ENCODE data around the gene ACOXL.
A peak's percentile ranks its signal among the peaks of the same experiment; 100 is the strongest.

ACOXL gene

DNA sequence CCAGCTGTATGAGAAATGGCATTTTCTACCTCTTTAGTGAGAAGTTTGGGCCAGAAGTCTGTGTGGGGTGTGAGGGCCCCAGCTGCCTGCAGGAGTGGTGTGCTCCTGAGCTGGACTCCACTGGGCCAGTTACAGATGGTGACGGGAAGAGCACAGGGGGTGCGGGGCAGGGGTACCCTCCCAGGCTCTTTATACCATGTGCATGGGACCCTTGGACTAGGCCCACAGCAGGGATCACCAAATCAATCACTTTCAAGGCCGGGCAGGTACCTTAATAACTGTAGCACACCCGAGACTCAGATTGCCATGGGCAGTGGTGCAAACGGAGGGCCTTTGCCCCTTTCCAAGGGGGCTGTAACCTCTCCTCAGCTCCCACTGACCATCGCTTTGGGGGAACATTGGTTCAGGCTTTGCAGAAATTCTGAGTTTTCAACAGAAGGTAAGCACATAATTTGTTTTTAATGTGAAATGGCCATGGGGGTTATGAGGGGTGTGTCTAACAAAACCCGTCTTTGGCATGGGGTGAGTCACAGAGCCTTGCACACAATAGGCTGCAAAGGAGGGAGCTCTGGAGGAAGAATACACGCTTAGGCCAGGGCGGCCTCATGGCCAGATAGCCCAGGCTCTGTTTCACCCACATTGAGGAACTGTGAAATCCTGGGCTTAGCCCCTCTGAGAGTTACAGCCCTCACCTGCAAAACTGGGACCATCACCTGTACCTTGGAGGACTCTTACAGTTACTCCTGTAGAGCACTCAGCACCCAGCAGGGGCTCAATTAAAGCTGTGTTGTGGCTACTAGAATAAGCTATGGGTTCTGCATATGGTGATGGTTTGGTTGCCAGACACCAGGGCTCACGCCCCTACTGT lies 247.3 kb downstream of the ACOXL start:
- DNase-seq: no peak

DNA sequence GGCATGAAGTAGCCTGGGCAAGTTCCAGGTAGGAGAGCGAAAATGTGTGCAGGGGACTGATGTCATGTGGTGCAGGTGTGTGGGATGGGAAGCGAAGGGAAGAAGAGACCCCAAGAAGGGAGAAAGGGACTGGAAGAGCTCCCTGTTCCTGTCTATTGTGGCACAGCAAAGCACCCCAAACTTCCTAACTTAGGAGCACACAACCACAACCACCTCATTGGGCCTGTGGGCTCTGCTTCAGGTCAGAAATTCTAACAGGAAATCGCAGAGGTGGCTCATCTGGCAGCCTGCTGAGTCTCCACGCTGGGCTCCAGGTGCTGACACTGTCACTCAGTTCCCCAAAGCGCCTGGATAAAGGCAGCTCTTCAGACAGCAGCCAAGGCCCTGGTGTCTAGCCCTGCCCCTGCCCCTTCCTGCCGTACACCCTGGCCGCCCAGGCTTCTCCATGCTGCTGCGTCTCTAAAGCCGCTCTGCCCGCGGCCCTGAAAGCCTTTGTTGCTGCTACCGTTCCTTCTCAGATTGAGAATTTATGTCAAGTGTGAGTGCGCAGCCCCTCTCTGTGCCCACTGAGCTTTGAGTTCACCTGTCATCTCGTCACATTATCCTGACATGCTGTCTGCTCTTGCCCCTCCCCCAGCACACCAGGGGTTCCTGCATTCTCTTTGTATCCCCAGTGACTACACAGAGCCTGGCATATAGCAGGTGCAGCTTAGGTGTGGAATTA lies 248.1 kb downstream of the ACOXL start:
- DNase-seq: no peak

GRCh38 chr2:110983133-110983532 lies 250.8 kb downstream of the ACOXL start:
- no peak for DNase-seq

- DNase-seq: no peak
These were observed 252.5 kb downstream of the ACOXL start for GRCh38 chr2:110984694-110985490.

GRCh38 chr2:110990440-110990839 lies 258.1 kb downstream of the ACOXL start:
- DNase-seq: no peak

DNA sequence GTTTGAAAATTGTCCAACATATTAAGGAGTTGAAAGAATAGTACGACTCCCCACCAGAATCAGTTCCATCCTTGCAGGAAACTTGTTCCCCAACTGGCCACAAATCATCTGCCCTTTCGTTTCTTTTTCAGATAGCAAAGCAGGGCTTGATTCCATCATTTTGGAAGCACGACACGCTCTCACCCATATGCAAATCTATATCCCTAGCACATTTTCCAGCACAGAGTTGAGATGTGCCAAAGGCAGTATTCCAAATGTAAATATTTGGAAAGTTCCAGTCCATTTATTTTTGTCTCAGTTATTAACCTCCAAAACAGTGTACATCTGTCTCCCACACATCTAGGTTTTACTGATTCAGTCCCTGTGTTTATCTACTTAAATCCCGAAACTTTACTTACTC lies 259.5 kb downstream of the ACOXL start:
- no peak for DNase-seq

DNA sequence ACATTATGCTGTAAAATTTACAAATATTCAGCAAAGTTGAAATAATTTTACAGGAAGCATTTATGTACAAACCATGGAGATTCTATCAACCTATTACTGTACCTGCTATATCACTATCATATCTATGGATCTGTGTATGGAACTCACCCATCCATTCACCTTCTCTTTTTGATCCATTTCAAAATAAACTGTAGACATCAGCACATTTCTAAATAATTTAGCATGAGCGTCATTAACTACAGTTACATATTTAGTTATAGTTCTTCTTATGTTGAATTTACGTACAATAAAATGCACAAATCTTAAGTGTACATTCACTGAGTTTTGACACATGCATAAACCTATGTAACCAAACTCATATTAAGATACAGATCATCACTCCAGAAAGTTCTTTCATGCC lies 260.5 kb downstream of the ACOXL start:
- DNase-seq: no peak

- peak; percentile 21 to 44 for DNase-seq
These were observed 261.3 kb downstream of the ACOXL start for GRCh38 chr2:110993557-110994231.

DNA sequence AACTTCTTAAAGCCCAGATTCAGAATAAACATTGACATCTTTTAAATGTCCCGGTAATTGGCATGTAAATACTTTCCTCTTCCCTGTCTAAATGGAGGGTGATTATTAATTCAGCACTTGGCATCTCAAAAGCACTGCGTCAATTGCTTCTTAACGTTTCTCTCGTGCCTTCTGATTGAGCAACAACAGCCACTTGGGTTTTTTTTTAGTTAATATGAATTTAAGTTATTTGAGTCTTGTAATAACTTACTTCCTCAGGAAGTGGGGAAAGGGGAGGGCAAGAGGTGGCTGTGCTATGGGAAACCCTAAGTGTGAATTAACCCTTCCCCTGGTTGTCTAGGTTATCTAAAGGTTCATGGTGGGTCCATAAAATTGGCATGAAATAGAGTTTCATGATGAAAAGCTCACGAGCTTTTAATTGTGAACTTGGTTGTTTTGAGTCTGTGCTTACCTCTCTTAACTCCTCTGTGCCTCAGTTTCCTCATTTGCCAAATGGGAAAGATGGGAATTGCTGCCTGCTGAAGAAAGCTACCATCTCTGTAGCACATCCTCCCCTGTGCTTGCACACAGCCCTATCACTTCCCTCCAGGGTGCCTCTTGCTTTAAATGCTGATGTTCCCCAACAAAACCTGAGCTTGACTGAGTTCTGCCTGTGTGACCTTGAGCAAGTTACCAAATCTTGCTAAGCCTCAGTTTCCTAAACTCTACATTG lies 262.0 kb downstream of the ACOXL start:
- peak; percentile 22 to 33 for DNase-seq

DNA sequence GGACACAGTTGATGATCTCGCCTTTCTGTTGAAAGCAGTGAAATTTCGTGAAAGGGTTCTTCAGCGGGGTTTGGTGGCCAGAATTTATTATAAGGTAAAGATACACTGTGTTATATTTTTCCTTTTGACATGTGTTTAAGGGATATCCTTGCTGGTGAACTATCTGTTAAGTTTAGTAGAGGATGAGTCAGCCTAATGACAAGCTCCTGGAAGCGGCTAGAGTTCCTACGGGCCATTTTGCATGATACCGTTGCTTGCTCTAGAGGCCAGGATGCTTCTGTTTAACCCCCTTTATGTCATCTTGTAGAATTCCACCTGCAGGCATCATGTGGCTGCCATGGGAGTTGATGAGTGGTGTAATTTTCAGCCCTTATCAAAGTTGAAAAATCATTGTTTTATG lies 263.5 kb downstream of the ACOXL start:
- no peak for DNase-seq

GRCh38 chr2:110997331-110998045 lies 265.1 kb downstream of the ACOXL start:
- no peak for DNase-seq

DNA sequence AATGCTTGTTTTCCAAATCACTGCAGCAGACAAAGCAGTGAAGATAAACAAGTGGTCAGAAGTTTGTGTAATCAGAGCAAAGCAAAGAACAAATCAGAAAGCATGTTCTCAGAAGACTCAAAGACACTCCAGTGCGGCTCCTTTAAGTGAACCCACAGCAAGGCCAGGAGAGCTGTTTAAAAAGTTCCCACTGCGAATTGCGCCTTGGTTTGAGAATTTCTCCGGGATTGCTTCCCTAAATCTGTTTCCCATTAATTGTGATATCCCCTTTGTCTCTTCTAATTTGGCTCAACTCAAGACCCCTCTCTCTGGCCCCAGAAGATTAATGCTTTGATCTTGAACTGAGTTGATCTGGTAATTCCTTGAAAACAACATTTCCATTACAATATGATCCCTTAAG lies 265.9 kb downstream of the ACOXL start:
- DNase-seq: no peak

DNA sequence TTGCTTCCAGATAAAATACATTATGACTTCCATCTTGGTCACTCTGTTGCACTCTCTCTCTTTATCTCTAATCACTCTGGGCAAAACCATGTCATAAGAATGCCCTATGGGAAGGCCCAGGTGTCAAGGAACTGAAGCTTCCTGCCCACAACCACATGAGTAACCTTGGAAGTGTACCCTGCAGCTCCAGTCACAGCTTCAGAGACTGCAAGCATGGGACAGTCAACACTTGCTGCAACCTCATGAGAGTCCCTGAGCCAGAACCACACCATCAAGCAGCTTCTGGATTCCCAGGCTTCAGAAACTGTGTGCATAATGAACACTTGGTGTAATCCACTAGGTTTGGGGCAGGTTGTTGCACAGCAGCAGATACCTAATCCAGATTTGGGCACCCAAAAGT lies 267.3 kb downstream of the ACOXL start:
- DNase-seq: no peak

DNA sequence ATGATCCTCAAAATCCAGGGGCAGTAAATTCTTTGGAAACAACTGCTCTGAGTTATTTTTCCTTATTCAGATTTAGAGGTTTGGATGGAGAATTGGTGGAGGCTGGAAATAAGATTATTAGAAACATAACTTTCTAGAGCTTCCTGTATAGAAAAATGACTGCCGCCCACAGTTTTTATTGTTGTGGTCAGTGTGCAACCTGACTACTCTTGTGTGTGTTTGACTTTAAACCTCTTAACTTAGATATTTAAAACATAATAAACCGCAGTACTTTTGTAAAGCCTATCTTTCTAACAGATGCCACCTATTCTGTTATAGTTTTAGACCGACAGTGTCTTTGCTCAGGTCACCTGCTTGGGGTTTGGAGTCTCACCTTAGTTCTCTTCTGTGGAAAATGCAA lies 272.9 kb downstream of the ACOXL start:
- DNase-seq: no peak

GRCh38 chr2:111005821-111006220 lies 273.4 kb downstream of the ACOXL start:
- DNase-seq: no peak

DNA sequence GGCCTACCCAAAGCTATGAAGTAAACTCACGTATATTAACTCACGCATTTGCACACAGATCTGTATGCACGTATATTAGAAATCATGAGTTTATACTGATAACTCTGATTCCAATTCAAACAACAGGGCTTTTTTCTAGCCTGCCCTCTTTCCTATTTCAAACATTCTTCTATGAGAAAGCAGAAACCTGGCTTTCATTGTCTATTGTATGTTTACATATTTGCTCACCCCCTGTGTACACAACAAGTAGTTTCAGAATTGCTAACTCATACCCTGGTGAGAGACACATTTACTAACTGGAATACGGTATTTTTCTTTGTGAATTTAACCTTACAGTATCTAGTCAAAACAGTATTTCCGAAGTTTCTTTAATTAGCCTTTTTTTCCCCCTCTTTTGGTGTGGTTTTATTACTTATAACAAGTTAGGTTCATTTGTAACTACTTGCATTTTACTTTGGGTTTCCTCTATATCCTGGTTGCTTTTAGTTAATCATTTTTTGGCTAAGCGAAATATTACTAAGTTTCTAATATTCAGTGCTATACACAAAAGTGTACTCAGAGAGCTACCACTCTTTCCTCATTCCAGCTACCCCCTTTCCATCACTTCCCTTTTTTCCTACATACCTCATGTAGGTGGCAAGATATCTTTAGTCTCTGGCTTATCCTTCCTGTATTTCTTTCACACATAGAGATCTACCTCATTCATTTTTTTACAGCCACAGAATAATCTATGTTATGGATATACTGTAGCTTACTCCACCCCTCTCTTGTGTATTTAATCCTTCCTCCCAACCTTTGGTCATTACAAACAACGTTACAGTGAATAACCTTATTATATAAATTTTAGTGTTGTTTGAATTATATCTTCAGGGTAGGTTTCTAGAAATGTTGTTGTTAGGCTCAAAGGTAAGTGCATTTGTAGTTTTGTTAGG lies 275.6 kb downstream of the ACOXL start:
- DNase-seq: no peak

DNA sequence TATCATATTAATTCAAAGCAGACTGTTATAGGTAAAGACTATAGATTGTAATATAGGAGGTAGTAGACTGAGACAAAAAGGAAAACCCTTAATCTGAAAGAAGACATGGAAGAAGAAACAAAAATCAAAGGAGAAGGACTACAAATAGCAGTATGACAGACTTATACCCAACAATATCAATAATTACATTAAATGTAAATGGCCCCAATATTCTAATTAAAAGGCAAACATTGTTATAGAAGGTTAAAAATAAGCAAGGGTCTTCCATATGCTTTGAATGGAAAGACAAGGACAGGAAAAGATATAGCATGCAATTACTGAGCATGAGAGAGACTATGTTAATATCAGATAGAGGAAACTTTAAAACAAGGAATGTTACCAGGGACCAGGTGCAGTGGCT lies 278.8 kb downstream of the ACOXL start:
- DNase-seq: no peak

- DNase-seq: no peak
These were observed 283.1 kb downstream of the ACOXL start for GRCh38 chr2:111015283-111015995.

GRCh38 chr2:111017034-111017622 lies 284.8 kb downstream of the ACOXL start:
- DNase-seq: no peak

Data from CD4-positive, alpha-beta T cell treated with Interleukin-1 beta for 1 hour (primary cell).